Central memory CD4-positive, alpha-beta T cell (primary cell): ENCODE measurements around the gene NSDHL.
"Not testable (repeated sequence)": the region's sequence is repeated elsewhere in the genome, so short reads cannot be mapped to it uniquely, and the experiment has no call there.

Experiments used
- DNase-seq: peaks from one replicate; pipeline ENCODE4 v3.0.0; 2022

NSDHL gene

DNA sequence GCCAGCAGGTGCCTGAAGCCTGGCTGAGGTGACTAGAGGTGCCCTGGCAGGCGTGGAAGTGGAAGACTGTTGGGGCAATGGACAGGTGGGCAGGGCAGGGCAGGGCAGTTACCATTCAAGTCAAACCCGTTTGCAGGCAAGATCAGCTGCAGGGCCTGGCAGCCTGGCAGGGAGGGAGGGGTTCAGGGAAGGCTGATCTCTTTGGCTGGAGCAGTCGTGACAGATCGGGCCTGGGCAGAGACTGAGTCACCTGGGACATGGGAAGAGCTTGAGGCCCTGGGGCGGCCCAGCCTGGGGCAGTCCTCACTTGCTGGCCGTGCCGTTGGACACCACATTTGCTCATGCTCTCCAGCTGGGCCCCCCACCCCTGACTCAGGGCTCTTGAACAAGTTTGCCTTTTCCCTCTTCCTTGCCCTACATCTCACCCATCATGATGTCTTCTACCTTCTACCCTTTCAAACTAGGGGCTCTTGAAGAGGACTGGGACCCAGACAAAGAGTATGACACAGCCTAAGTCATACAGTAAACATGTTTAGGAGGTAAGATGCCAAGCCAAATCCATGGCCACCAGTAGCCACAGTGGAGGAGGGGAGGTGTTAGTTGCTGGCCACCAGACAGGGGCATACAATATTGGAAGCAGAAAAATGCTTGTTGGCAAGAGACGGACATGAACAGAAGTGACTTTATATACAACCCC is 65.0 kb downstream of the NSDHL start:
- no peak for DNase-seq

DNA sequence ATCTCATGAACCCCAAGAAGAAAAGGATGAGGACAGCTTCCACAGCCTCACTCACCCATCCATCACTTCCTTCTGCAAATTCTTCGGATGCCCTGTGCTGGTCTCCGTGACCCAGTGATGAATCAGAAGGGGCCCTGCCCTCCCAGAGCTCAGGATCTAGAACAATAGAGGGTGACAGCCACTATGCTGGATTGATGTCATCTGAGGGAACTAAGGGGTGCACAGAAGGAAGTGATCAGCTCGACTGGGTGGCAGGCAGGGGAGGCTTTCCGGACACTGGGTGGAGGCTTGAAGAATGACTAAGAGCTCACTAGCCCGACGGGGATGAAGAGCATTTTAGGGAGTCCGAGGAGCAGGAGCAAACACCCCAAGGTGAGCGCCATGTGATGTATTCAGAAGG is 65.6 kb downstream of the NSDHL start:
- no peak for DNase-seq

DNA sequence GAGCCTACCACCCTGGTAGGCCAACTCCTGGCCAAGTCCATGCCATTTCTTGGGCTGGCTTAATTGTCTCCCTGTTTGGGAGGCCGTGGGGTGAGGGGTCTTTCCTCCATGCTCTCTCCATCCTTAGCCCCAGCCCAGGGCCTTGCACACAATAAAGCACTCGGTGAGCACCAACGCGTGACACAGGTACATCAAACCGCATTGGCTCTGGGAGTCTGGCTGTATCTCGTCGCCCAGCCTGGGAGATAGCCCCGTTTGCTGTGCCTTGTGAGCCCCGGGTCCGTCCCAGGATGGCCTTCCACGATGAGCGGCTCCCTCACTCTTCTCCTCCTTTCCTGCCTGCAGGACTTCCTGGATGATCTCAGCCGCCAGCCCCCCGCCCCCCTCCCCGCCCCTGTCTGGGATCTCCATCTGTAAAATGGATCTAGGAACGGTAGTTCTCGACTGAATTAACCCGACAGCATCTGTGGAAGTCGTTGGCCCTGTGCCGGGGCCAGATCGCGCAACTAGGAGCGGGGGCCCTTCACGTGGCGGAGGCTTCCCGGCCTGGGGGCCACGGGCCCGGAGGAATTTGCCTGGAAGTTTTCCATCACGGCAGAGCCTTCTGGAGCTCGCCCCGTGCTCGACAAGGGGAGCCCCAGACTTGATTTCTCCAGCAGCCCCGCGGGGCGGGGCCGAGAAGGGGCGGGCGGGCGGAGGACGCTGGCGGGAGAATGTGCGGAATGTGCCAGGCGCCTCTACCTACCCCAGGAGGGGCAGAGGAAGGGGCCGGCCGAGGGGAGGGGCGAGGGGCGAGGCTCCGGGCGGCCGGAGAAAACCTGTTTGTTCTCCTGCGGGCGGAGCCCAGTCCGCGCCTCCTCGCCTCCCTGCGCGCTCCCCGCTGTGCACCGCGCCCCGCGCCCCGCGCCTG is 66.6 kb downstream of the NSDHL start, which contains the start of gene ZNF185:
ZNF185 (plus strand) TSS at position 846 of the 910 bp plus-strand sequence. CDS start 16,423 bp downstream, outside the sequence.
- DNase-seq, result no peak

GRCh38 chrX:152898442-152898841 is 67.6 kb downstream of the NSDHL start:
- no peak for DNase-seq

DNA sequence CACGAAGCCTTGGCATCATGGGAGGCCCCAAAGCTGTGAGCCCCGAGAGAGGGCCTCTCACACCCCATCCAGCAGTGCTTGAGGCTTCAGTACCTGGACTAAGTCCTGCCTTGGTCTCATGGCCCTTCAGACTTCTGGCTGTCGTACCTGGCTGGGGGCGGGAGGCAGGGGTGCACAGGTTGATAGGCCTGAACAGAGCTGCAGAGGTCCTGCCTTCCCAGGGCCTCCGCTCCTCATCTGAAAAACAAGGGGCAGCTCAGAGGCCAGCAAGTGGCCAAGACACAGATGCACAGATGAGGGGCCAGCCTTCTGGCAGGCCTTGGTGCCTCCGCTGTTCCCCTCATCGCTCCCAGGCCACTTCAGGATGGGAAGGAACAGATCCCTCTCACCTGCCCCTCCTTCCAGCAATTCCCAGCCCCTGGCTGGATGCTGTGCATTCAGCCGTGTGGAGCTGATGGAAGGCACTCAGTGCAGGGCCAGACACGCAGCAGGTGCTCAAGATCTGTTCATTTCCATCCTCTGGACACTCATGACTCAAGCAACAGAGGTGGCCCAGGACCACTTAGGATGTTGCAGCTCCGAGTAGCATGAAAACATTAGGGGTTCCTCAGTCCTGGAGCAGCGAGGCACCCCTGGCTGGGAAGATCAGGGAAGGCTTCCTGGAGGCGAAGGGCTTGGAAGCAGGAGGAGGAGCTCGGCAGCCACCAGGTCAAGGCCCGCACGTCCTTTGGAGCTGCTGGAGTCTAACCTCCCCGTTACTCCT is 68.4 kb downstream of the NSDHL start:
- DNase-seq, result no peak

DNA sequence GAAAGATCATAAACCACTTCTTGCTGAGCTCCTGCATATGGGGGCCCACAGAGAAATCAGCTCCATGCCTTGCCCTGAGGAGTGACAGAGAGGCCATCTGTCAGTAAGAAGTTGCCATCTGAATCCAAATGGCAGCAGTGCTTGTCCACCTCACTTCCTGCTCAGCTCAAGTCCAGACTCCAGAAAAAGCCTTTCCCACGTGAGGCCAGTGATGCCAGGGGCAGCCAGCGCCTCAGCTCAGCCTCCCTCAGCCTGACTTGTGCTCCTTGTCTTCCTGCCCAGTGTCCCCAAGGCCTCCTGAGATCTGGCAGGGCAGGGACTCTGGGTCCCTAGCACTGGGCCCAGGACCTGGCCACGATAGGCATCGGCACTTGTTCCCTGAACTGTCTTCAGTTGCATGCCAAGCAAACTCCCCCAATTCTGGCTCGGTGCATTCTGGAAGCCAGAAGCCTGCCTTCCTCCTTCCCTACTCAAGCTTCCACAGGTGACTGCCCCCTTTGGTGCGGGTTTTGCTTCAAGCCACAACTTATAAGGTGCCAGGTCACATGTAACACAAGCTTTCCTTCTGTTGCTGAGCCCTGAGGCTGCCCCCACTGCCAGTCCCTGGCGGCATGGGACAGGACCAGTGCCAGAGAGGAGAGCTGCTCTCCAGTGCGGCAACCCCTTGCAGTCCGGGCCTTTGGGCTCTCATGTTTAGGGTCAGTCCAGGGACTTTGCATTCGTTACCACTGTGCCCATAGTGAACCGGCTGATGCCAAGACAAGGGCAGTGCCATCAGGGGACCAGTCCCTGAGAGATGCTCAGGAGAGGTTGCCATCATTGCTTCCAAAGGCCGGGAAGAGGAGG is 69.2 kb downstream of the NSDHL start:
- no peak for DNase-seq

DNA sequence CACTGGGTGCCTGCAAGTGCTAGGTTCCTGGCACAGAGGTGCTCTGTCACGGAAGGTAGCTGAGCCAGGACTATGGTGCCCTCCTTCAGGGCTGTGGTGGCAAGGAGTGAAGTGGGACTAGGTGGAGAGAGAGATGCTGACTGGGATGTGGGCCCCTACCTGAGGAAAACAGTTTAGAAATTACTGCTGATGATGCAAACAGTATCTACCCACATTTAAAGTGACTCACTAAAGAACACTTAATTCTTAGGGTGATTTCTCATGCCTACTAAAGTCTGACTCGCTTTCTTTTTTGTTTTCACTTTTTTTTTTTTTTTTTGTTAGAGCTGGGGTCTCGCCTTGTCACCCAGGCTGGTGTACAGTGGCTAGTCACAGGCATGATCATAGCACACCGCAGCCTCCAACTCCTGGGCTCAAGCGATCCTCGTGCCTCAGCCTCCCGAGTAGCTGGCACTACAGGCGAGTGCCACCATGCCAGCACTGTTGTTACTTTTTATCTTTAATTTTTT is 70.1 kb downstream of the NSDHL start:
- DNase-seq, result no peak

DNA sequence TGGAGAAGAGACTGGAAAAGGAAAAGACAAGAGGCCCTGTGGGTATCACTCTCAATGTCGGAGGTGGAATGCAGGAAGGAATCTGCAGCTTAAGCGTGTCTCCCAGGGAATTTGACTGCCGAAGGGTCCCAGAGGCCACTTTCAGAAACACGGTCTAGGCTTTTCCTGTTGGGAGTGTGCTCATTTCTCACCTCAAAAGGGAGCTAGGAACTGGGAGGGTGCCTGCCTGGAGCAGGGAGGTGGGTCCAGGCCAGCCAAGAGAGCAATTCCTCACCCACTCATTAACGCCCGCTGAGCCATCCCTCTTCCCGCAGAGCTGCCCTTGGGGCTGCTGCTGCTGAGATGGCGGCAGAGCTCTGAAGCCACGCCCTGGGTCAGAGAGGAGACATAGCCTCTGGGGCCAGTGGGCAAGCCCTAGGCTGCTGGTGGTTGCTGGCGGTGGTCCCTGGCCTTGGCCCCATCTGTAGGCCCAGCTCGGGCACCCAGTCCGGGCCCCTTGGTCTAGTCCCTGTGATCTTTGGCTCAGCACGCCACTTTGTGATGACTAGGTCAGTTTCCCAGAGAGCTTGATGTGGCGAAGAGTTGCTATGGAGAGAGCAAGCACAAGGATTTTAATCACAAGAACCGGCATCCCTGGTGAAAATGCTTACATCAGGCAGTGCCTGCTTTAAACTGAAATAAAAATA is 71.1 kb downstream of the NSDHL start:
- no peak for DNase-seq

DNA sequence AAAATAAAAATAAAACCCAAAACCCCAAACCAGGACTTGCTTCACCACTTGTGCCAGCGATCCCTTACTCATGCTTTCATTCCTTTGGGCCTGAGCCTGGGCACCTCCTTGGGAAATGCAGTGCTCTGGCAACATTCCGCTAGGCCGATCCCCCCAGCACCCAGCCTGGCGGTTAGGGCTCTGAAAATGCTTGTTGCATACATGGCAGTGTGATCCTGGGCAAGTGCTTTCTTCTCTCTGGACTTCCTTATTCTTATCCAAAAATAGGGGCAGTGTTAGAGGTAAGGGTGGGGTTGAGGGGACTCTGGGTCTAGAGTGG is 71.6 kb downstream of the NSDHL start:
- DNase-seq, result no peak

DNA sequence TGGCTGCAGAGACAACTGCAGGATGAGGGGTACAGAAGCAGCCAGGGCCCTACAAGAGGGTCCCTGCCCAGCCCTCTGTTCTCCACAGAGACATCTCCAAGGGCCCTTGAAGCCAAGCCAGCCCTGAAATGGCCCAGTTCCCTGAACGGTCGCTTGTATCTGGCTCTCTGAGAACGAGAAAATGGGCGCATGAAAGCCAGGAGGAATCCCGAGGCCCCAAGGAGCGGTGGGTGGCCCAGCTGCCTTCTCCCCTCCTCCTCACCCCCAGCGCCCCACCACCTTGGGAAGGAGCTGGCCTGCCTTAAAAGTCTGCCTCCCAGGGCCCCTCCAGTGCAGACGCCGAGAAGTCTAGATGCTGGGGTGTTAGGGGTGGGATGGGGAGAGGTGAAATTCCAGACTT is 72.7 kb downstream of the NSDHL start:
- no peak for DNase-seq

- peak; percentile 17 for DNase-seq
Measured at GRCh38 chrX:152904151-152905080, 73.6 kb downstream of the NSDHL start.

GRCh38 chrX:152905081-152905420 is 74.2 kb downstream of the NSDHL start:
- no peak for DNase-seq

GRCh38 chrX:152907084-152907651 is 76.3 kb downstream of the NSDHL start:
- DNase-seq, result no peak

GRCh38 chrX:152908486-152908885 is 77.6 kb downstream of the NSDHL start:
- no peak for DNase-seq

DNA sequence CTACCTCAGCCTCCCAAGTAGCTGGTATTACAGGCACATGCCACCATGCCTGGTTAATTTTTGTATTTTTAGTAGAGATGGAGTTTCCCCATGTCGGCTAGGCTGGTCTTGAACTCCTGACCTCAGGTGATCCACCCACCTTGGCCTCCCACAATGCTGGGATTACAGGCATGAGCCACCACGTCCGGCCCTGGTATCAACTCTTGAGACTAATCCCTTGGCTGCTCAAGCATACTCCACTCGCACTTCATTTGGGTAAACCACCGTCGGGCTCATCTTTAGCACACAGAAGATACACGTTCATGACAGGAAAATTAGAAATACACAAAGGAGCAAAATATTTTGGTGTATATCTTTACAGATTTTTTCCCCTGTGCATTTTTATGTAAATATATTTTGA is 79.2 kb downstream of the NSDHL start:
- DNase-seq, result not testable (repeated sequence)

DNA sequence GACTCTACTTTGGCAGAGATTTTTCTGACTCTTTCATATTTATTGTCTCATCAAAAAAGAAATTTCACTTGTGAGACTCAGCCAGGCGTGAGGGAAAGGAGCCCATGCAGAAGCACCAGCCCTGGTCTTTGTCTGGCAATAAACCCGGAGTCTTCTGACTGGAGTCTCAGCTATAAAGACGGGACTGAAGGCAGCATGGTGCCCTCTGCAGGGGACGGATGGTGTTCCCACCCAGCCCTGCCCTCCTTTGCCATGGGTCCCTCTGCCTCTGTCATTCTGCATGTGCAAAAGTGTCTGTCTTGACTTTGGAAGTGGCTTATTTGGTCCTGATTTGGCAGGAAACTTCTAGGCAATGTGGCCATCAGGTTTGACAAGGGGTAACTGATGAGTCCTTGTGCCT is 81.2 kb downstream of the NSDHL start:
- no peak for DNase-seq

- no peak for DNase-seq
Measured at GRCh38 chrX:152912641-152913040, 81.8 kb downstream of the NSDHL start.

DNA sequence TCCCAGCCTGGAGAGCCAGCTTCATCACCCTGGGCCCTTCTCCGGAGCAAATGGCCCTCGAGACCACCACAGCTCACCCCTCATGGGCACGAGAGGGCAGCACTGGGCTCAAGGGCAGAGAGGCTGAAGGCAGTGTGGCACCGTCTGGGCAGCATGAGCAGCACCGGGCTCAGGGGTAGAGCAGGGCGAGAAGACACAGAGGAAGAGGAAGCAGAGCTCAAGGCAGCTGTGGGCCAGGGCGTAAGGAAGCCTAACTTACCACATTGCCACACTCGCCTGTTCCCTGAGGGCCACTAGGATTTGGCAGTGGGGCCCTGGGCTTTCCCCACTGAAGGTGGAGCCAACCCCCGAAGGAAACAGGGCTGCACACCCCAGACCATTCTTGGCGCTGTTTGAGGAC is 82.5 kb downstream of the NSDHL start:
- no peak for DNase-seq

DNA sequence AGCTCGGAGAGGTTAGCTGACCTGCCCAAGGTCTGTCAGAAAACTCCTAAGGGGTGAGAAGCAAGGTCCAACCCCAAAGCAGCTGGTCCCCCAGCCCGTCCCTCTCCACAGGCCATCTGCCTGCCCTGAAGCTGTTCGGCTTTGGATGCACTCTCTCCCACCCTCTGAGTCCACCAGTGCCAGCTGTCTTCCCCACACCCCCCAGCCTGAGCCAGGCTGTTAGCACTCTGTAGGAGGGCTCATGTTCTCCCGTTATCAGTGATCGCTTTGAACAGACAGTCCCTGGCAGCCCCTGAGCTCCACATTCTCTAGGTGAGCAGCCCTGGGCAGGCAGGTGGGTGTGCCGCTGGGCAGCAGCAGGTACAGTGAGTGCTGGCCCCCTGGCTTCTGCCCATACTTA is 83.0 kb downstream of the NSDHL start:
- no peak for DNase-seq

- DNase-seq, result no peak
Measured at GRCh38 chrX:152915541-152916241, 84.8 kb downstream of the NSDHL start.
